ENCODE results near the gene HOMER3.
"Not testable (repeated sequence)": the region's sequence is repeated elsewhere in the genome, so short reads cannot be mapped to it uniquely, and the experiment has no call there.

The HOMER3 gene

DNA sequence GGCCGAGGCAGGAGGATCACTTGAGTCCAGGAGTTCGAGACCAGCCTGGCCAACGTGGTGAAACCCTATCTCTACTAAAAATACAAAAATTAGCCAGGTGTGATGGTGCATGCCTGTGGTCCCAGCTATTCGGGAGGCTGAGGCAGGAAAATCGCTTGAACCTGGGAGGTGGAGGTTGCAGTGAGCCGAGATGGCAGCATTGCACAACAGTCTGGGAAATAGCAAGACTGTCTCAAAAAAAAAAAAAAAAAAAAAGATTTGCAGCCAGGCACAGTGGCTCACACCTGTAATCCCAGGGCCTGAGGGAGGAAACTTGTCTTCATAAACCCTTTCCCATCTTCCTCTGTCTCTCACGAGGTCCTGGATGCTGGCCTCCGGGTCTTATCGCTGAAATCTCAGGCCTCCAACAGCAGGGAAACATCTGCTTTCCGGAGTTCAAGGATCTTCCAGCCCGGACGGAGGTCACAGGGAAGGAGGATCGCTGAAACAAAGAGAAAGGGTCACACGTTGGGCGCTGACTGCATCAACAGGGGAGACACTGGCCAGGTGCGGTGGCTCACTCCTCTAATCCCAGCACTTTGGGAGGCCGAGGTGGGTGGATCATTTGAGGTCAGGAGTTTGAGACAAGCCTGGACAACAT, 11.5 kb upstream of the HOMER3 start:
- DNase-seq = not testable (repeated sequence)

DNA sequence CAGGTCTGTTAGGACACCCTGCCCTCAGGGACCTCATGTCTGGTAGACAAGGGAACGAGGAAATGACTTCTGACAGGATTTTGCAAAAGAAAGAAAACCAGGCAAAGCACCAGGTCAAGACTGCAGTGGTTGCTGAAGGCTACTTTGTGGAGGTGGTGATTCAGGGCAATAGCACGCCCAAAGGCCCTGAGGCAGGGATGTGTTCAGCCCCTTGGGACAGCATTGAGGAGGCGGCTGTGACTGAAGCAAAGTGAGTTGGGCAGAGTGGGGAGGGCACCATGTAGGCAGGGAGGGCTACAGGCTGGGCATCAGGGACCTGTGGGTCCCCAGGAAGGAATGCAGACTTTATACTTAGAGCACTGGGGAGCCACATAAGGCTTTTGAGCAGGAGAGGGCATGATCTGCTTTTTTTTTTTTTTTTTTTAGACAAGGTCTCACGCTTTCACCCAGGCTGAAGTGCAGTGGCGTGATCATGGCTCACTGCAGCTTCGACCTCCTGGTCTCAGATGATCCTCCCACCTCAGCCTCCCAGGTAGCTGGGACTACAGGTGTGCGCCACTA, 10.8 kb upstream of the HOMER3 start:
- DNase-seq = no peak

DNA sequence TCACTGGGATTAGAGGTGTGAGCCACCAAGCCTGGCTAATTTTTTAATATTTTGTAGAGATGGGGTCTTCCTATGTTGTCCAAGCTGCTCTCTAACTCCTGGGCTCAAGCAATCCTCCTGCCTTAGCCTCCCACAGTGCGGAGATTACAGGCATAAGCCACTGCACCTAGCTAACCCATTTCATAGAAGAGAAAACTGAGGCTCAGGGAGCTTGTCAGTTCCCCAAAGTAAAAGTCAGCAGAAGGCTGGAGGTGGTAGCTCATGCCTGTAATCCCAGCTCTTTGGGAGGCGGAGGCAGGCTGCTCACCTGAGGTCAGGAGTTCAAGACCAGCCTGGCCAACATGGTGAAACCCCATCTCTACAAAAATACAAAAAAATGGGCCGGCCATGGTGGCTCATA, 8.8 kb upstream of the HOMER3 start:
- no peak for DNase-seq

DNA sequence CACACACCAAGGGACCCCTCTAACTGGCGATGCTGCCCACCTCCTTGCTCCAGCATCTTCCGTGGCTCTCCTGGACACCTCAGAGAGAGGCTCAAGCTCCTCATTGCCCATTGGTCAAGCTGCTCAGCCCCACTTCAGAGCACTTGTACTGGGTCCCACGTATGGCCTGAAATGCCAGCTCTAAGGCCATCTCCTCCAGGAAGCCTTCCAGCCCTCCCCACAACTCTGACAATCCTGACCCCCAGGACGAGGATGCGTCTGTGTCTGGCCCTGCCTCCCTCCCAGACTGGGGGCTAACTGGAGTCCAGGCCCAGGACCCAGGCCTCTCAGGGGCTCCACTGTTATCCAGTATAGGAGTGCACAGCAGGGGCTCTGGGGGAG, 7.9 kb upstream of the HOMER3 start:
- no peak for DNase-seq

DNA sequence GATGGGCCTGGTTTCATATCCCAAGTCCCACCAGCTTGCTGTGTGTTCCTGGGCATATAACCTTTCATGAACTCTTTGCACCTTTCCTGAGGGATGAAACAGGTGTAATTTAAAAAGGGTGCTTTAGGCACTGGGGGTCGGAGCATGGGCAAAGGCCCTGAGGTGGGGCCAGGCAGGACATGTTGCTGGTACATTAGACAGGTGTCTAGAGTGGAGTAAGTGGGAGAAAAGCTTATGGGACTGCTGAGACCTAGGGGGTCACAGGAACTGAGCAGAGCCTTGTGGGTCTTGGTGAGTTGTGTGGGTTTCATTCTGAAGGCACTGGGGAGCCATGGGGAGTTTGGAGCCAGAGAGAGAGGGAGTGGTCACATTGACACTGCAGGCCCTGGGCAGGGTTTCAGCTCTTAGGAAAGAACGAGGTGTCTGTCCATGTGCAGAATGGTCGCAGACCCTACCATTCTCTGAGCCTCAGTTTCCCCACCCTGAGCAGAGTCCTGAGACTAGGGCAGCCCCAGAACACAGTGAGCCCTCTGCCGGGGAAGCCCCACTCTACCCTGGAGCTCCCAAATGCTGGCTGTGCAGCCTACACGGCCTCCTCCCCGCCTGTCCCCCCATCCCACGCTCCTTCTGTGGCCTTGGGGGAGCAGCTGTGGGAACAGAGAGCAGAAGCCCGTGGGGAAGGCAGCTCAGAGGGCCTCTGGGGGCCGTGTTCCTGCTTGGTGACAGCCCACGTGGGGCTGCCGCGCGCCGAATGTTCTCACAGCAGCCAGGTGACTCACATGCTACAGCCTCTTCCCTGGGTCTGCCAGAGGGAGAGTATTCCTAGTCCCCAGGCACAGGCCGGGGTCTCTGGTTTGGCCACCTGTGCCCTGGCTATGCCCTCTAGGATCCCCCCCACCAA, 7.3 kb upstream of the HOMER3 start:
- DNase-seq = no peak

DNA sequence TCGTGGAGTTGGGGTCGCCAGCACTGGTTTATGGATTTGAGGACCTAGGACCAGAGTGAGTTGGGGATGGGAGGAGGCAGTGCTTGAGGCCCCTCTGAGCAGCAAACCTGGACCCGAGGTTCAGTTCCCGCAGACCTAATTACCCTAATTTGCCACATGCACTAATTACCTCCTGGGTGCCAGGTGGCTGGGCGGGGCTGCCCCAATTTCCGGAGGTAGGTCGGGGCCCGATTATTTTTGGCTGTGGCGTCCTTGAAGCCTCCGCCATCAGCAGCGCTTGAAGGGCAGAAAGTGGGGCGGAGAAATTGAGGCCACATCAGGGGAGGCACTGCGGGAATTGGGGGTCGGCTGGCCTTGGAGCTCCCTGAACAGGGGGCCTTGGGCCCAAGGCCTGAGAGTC, 5.9 kb upstream of the HOMER3 start:
- DNase-seq = no peak

DNA sequence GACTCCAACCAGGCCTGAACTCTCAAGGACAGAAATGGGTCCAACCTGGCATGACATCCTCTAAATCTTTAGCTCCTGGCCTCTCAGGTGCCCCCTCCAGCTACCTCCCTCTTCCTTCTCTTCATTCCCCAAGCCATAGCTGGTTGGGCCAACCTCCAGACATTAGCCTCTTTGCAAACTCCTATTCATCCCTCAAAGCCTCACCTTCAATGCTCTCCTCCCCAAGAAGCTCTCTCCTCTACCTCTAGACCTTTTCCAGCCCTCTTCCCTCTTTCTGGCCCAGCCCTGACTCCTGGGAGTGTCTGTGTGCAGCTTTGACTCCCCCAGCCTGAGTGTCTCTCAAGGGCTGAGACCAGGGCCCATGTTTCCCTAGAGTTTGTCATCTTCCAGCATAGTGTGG, 5.3 kb upstream of the HOMER3 start:
- DNase-seq = no peak

DNA sequence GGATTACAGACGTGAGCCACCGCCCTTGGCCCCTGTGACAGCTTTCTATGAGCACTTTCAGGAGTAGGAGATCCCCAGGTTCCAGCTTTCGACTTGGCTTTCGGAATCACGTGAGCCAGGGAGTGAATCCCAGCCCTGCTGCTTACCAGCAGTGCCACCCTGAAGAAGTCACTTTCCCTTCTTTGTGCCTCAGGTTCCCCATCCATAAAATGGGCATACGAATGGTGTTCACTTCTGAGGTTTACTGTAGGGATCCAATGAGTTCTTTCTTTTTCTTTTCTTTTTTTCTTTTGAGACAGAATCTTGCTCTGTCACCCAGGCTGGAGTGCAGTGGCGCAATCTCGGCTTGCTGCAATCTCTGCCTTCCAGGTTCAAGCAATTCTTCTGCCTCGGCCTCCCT, 4.3 kb upstream of the HOMER3 start:
- DNase-seq = no peak

DNA sequence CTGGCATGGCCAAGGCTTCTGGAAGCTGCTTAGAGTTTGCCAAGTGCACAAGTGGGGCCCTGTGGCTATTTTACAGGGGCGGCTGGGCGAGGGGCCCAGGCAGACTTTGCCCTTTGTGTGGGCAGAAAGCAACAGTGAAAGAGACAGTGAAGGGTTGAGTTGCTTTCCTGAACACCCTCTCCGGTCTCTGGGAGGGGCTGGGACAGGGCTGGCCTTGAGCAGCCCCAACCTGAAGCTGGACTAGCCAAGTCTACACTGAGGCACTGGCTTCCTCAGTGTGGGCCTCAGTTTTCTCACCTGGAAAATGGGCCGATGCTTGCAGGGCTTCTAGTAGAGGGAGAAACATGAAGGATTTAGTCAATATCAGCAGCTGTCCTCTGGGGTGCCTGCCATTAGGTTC, 2.4 kb upstream of the HOMER3 start:
- DNase-seq = no peak

DNA sequence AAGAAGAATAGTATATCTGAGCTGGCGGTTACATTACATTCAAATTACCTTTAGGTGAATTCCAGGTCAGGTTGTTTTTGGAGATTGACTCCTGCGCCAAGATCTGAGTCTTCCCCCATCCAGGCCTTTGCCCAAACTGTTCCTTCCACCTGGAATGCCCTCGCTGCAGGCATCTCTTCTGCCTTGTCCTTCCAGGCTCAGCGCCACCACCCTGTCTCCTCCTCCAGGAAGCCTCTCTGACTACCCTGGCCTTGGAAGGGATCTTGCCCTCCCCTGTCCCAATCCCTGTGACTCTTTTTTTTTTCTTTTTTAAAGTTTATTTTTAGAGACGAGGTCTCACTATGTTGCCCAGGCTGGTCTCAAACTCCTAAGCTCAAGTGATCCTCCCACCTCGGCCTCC, 1.7 kb upstream of the HOMER3 start:
- no peak for DNase-seq

DNA sequence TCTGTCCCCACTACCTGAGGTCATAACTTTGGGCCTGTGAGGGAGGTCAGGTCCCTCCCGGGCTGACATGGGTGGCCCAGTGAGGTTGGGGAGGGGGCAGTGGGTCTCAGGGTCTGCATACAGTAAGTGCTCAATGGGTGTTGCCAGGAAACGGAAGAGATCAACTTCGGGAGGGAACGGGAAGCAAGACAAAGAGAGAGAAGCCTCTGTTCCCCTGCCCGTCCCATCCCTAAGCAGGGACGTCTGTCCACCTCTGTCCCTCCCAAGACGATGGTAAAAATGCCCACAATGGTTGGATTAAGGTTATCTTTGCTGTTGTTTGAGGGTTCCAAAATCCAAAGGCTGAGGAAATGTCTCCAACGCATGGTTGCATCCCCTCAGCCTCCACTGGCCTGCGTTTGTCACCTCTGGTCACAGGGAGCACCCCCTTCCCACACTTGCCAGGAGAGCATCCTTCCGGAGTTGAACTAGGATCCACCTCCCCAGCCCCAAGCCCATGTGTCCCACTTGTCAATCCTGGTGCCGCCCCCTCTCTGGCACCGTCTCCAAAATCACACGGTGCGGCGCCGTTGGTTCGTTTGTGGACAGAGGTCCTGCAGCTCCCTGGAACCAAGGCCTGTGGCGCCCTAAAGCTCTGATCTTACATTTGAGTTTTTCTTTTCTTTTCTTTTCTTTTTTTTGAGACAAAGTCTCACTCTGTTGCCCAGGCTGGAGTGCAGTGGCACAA, 774 bp upstream of the HOMER3 start:
- DNase-seq = no peak

DNA sequence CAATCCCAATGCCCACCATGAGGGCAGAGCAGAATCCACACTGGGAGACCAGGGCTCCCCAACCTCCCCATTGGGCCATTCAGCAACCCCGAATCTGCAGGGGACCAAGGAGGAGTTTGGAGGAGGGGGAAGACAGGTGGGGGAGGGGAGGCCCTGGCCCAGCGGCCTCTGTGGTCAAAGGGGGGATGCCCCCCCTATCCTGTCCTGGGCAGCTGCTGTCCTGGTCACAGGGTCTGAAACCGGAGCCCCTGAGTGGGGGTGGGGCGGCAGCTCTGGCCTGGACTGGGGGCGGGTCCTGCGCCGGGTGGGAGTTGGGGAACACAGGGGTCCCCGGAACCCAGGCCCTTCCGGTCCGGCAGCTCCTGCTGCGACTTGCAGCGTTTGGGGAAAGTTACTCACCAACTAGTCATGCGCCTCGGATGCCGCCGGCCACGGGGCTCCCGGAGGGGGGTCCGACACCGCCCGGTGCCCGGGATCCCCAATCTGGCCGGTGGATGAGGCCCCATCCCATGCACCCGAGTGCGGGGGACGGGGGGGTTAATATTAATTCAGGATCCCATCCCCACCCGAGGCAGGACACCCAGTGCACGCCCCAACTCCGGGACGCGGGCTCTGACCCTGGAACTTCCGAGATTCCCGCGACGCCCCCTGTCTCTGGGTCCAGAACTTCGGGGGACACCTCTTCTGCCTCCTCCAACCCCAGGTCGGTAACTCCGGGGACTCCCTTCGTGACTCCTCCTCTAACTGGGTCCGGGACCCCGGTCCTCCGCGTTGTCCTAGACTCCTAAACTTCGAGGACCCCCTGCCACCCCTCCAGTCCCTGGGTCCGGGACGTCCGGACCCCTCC, 872 bp downstream of the HOMER3 start:
- no peak for DNase-seq

DNA sequence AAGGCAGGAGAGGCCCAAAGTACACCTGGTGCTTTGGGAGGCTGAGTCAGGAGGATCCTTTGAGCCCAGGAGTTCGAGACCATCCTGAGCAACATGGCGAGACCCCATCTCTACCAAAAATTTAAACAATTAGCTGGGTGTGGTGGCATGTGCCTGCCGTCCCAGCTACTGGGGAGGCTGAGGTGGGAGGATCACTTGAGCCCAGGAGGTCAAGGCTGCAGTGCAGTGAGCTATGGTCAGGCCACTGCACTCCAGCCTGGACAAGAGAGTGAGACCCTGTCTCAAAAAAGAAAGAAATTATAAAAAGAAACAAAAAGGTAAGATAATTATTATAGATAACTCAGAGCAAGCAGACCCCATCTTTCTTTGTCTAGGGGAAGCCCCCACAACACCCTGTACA, 1.9 kb downstream of the HOMER3 start:
- no peak for DNase-seq

DNA sequence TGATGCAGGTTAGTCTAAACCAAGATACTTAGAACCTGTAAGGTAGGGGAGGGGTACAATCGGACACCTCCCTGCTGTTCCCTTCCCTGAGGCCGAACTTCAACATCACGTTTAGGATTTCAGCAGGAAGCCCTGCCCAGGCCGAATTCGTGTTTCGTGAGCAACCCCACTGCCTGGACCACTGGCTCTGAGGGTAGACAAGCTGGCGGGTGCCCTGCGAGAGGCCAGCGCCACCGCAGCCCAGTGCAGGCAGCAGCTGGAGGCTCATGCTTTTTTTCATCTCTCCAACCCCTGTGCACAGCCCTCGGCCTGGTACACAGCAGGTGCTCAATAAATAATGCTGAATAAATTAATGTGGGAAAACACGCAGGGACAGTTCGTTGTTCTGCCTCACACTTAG, 7.7 kb downstream of the HOMER3 start:
- no peak for DNase-seq

DNA sequence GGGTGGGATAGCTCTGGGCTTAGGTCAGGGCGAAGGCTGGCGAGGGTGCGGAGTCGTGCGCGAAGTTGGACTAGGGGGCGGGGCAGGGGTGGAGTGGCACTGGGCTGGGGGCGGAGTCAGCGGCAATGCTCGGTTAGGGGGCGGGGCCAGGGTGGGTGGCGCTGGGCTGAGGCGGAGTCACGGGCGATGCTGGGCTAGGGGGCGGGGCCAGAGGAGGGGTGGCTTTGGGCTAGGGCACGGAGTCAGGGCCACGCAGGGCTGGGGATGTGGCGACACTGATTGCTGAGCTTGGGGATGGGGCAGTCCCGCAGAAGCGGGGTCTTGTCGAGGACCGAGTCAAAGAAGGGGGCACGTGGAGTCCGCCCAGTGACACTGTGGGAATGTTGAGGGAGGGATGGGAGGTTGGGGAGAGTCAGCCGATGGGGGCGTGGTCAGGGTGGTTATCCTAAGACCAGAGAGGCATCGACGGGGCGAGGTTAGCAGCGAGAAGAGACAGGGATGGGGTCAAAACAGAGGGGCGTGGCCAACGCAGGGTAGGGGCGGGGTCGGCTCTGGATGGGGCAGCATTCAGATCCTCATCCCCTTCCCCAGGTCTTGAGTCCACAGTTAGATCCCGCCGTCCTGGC, 8.7 kb downstream of the HOMER3 start:
- peak; percentile 50 for DNase-seq

DNA sequence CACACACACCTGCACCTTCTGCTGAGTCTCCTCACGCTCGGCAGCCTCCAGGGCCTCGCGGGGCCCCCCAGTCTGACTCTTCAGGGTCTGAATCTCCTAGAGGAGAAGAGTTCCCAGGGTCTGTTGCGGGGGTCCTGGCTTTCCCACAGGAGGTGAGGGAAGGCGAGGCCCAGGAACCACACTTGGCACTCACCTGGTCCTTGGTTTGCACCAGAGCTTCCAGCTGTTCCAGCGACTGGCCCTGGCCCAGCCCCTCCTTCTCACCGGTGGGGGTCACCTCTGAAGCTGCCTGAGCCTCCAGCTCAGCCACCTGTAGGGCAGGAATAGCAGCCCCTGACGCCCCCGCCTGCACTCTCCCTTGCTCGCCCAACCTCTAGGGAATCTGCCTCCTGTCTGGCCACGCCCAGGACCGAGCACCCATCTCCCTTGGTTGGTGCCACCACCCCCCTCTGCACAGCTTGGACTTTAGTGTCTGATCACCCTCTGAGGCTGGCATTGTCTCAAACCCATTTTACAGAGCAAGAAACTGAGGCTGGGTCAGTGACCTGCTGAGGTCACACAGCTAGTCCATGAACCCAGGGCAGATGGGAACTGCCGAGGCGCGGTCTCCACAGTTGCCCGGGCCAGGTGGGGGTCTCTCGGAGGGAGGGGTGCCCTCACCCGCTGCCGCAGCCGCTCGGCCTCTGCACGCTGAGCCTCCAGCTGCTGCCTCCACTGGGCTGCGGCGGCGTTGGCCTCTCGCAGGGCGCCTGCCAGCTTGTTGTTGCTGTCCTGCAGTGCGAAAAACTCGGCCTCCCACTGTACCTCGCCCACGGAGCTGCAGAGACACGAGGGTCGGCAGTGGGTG, 9.5 kb downstream of the HOMER3 start:
- DNase-seq = no peak

DNA sequence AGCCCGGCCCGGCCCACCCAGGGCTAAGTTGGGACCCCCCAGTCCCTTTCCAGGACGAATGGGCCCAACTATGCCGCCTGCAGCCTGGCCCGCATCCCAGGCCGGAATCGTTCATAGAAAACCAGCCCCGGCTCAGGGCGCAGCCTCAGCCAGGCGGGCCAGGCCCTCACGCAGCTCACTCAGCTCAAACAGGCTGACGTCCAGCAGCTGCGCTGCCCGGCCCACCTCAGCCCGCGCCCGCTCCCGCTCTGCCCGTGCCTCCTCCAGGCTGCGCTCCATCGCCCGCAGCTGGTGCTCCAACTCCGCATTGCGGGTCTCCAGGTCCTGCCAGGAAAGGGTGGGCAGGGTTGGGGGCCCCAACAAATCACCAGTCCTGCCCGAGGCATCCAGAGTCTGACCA, 11.7 kb downstream of the HOMER3 start:
- no peak for DNase-seq

DNA sequence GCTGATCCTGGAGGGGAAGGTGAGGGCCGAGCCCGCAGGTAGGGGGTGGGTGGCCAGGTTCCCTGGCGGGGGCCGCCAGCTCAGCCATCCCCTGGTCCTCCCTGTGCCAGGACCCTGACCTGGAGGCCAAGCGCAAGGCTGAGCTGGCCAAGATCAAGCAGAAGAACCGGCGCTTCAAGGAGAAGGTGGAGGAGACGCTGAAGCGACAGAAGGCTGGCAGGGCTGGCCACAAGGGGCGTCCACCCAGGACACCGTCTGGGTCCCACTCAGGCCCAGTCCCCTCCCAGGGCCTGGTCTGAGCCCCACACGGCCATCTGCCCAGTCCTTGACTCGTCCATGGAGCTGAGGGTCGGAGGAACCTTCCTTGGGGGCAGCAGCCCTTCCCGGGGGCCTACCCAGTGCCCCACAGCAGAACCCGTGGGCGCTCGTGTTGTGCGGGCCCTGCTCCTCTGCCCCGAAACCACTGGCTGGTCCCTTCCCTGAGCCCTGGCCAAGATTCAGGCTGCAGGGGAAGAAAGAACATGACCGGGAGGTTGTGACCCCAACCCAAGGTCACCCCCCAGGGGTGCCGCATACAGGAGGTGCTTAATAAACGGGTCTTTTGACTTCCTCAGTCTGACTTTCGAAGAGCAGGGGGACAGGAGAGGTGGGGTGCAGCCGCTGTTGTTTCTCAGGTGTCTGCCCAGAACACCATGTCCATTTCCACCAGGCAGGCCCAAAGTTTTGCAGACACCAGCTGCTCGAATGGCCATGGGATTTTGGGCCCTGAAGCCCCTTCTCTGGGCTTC, 12.8 kb downstream of the HOMER3 start:
- DNase-seq = no peak

DNA sequence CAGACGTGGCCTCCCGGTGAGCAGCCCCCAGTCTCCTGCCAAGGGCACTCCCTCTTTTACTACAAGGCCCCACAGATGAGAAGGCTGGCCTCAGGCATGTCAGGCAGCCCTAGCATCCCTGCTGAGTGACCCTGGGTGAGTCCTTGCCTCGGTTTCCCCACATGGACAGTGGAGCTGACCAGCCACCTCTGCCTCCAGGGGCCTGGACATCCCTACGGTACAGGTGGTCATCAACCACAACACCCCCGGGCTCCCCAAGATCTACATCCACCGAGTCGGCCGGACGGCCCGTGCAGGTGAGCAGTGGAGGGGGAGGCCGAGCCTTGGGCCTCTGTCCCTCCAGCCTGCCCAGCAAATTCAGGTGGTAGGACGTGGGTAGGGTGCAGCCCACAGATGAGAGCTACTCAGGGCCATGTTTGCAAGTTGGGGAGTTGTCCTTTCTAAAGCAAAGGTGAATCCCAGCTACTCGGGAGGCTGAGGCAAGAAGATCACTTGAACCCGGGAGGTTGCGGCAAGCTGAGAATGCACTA, 16.3 kb downstream of the HOMER3 start:
- no peak for DNase-seq
